ENCODE data around the gene ZNF469.

ZNF469 gene

GRCh38 chr16:88352261-88353200 lies 30.2 kb upstream of the ZNF469 start:
- no peak overlapping the region for H3K4me3 ChIP-seq (ENCODE audit: control insufficient read depth, low read depth, low read length)
- TF ChIP-seq CTCF (conservative IDR thresholded peaks at IDR 0.05; ENCODE audit: control insufficient read depth, insufficient read depth, low read depth, low read length): no peak
- DNase-seq (ENCODE audit: low read depth): no peak

- no peak for DNase-seq (ENCODE audit: low read depth)
- no peak for TF ChIP-seq CTCF (conservative IDR thresholded peaks at IDR 0.05; ENCODE audit: control insufficient read depth, insufficient read depth, low read depth, low read length)
- H3K4me3 ChIP-seq (ENCODE audit: control insufficient read depth, low read depth, low read length): no peak overlapping the region
Measured at GRCh38 chr16:88353232-88353631, 29.5 kb upstream of the ZNF469 start.

- no peak for TF ChIP-seq CTCF (conservative IDR thresholded peaks at IDR 0.05; ENCODE audit: control insufficient read depth, insufficient read depth, low read depth, low read length)
- no peak for DNase-seq (ENCODE audit: low read depth)
- no peak overlapping the region for H3K4me3 ChIP-seq (ENCODE audit: control insufficient read depth, low read depth, low read length)
Measured at GRCh38 chr16:88353691-88354090, 29.1 kb upstream of the ZNF469 start.

GRCh38 chr16:88354229-88355092 lies 28.3 kb upstream of the ZNF469 start:
- no peak overlapping the region for H3K4me3 ChIP-seq (ENCODE audit: control insufficient read depth, low read depth, low read length)
- DNase-seq (ENCODE audit: low read depth): no peak
- no peak for TF ChIP-seq CTCF (conservative IDR thresholded peaks at IDR 0.05; ENCODE audit: control insufficient read depth, insufficient read depth, low read depth, low read length)

- no peak for DNase-seq (ENCODE audit: low read depth)
- no peak for TF ChIP-seq CTCF (conservative IDR thresholded peaks at IDR 0.05; ENCODE audit: control insufficient read depth, insufficient read depth, low read depth, low read length)
- no peak overlapping the region for H3K4me3 ChIP-seq (ENCODE audit: control insufficient read depth, low read depth, low read length)
Measured at GRCh38 chr16:88355093-88355388, 27.7 kb upstream of the ZNF469 start.

GRCh38 chr16:88355389-88356123 lies 27.2 kb upstream of the ZNF469 start:
- no peak for DNase-seq (ENCODE audit: low read depth)
- no peak overlapping the region for H3K4me3 ChIP-seq (ENCODE audit: control insufficient read depth, low read depth, low read length)
- TF ChIP-seq CTCF (conservative IDR thresholded peaks at IDR 0.05; ENCODE audit: control insufficient read depth, insufficient read depth, low read depth, low read length): no peak

Data from fibroblast of mammary gland (primary cell).